A204.1 (cell line): Measurements from ENCODE around the gene GUCY1B1.
A peak's percentile ranks its signal among the peaks of the same experiment; 100 is the strongest.

Experiments used
- FAIRE-seq: peaks from 2 replicates; lab custom pipeline; 2012; peaks lifted over from hg19 to GRCh38; lab: Jason Lieb, UNC

GUCY1B1 gene

DNA sequence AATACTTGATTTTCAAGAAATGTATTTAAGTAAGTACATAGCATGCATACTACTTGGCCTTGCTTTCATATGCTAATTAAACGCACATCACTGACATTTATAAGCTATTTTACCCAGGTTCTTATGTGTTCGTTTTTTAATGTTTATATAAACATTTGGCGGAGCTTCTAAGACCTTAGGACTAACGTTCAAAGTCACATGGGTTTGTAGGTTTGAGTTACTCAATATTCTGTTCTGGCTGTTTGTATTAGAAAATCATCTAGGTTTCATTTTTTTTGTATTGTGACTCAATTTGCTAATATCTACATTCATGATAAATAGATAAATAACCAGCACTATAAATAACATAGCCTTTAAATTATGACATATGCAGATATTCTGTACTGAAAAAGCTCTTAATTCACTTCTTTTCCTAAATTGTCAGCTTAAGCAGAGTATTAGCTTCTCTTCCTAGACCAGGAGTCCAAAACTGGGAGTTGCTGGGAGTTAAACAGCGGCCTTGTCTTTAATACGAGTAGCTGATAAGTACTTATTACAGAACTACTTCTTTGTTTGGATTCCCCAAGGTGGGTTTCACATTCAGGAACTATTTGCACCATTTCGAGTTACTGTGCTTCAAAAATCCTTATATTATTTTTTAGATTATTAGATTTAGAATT lies 42.0 kb downstream of the GUCY1B1 start:
- no peak for FAIRE-seq

DNA sequence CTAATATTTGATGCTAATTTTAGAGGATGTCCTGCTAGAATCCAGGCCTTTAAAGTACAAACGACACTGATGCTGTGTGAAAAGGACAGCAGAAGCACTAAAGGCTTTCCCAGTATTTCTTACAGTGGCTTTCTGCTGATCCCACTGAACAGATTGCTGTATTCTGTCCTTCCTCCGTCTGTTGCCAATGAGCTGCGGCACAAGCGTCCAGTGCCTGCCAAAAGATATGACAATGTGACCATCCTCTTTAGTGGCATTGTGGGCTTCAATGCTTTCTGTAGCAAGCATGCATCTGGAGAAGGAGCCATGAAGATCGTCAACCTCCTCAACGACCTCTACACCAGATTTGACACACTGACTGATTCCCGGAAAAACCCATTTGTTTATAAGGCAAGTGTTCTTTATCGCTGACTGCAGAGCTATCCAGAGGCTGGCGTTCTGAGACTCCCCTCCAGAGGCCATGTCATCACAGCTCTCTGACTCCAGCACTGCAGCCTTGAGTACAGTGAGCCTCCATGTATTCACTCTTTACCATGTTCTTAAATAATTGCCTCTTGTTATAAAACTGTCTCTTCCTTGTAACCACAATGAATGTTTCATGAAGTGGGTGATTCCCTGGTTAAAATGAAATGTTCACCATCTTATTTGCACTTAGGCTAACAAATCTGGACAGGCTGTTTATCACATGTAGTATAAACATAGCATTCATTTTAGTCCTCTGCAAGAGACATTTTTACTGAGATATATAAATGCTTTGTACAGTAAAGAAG lies 43.6 kb downstream of the GUCY1B1 start:
- FAIRE-seq, result no peak

DNA sequence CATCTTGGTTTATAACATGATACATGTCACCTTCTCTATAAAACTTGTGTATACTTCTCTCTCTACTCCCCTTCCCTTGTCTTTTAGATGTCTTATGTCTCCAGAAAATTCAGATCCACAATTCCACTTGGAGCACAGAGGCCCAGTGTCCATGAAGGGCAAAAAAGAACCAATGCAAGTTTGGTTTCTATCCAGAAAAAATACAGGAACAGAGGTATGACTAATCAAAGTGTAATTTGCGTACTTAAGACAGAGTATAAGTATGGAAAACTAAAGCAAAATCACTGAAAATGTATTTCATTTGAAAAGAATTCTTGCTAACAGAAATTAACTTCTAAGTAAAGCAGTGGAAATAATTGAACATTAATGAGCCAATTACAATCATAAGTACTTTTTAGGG lies 46.2 kb downstream of the GUCY1B1 start:
- FAIRE-seq, result no peak

DNA sequence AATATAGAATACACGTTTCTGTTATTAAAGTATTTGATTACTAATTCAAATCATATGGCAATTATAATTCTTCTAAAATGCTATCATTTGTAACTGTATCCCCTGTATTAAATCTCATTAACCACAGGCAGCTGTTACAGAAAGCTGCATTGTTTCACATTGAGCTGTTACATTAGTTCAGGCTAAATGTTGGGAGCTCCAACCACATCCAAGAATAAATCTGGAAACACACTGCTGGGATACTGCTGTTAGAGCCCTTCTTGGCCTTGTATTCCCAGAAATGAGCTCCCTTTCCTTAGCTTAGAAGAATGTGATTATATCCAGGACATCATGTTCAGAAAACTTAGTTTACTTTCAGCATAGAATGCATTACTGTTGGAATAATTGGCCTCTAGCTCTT lies 48.2 kb downstream of the GUCY1B1 start:
- FAIRE-seq, result no peak

DNA sequence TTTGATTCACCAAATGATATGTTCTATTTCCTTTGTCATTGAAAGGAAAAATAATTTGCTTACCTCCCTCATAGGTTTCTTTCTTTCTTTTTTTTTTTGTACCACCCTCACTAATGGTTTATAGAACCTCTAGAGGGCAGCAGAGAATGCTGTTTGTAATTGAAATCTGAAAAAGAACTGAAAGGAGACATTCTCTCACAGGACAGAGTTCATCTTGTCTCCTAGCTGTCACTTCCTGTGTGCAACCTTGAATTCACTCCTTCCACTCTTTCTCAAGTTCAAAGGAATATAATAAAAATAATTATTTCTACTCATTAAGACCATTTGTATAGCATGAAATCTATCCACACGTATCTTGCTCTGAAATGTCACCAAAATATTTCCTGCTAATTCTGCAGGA lies 51.0 kb downstream of the GUCY1B1 start:
- FAIRE-seq, result peak; percentile 98

DNA sequence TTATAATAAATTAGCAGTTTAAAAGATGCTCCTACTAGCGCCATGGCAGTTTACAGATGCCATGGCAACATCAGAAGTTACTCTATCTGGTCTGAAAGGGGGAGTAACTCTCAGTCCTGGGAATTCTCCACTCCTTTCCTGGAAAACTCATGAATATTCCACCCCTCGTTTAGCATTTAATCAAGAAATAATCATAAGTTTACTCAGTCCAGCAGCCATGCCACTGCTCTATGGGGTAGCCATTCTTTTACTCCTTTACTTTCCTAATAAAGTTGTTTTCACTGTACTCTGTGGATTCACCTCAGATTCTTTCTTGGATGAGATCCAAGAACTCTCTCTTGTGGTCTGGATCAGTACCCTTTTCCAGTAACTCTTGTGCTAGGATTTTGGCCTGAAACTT lies 52.3 kb downstream of the GUCY1B1 start:
- FAIRE-seq, result no peak

DNA sequence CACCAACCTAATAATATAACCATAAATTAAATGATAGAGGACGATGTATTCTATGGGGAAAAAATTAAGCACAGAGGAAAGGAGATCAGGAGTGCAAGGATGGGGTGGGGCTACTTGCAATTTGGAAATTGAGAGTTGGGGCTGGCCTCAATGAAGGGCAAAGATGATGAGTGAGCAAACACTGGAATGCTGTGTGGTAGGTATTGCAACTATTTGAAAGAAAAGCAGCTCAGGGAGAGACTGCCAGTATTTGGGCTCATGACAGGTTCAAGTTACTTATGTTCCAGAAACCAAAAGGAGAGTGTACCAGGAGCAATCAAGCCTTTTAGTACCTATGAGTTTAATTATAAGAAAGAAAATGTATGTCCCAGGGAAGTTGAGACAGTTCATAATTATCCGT lies 59.8 kb downstream of the GUCY1B1 start:
- no peak for FAIRE-seq

DNA sequence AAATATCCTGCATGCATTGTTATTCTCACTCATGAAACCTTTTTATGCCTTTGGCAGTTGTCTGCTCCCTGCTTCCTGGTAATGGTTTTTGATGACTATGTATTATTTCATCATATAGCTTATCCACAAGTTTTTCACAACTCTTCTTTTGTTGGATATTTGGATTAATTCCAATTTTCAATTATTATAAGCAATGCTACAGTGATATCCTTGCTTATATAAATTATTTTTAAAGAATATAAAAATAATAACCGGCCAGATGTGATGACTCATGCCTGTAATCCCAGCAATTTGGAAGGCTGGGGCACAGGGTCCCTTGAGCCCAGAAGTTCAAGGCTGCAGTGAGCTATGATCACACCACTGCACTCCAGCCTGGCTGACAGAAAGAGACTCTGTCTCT lies 60.2 kb downstream of the GUCY1B1 start:
- no peak for FAIRE-seq

DNA sequence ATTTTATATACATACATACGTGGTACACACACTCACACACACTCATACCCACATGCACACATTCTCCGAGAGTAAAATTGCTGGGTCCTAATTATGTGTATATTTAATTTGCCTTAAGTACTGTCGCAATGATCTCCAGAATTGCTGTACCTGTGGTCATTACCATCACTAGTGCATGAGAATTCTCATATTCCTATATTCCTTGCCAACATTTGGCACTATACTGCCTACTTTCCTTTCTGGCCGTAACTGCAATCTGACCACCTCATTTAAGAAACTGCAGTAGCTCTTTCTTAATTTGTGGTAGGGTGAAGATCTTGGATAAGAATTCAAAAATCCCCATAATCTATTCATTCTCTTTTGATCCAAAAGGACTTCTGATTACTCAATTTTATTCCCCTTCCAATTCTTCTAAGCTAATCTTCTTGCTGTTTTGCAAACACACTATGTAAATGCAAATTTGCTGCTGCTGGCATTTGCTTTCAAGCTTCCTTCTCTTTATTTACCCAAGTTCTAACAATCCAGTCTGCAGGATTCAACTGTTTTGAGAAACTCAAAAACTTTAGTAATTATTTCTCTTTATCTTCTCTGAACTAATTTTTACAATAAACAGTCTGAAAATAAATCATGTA lies 62.2 kb downstream of the GUCY1B1 start:
- FAIRE-seq, result no peak

DNA sequence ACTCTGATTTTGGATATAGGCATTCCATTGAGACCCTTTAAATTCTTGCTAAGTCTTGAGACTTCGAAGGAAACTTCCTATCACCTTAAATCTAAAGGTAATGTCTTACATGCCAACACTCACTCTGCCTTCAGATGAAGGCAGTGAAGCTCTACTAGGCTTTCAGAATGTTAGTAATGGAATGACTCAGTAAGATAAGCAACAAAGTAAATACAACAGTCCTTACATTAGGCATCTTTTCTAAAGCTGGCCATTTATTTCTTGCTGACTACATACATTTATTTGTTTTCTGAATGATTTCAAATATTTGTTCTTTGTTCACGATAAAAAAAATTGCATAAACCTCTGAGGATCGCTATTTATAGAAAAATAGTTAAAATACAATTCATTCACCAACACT lies 63.8 kb downstream of the GUCY1B1 start:
- no peak for FAIRE-seq

DNA sequence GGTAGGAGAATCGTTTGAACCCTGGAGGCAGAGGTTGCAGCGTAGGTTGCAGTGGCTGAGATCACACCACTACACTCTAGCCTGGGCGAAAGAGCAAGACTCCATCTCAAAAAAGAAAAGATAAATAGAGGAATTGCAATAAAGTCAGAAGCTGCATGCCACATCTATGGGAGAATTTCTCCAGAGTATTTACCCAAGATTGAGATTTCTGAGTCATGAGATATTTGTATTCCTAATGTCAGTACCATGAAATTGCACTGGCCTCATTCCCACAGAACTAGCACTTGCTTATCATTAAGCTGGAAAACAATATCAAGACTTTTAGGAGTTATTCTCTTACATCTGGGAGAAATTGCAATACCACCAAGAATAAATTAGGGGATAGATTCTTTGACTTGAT lies 69.8 kb downstream of the GUCY1B1 start:
- no peak for FAIRE-seq

DNA sequence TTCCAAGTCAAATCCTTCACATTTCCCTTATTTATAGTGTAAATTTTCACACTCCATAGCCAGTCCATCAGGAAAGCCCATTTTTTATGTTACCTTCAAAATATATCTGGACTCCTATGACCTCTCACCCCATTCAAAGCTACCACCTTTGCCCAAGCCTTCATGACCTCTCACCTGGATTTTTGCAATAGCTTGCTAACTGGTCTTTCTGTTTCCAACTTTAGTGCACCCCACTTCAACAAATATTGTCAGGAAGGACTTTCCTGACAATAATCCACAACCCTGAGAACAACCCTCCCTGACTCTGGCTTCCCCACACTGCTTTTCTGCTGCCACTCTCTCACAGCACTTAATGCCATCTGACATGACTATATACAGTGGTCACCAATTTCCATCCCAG lies 73.8 kb downstream of the GUCY1B1 start:
- no peak for FAIRE-seq

DNA sequence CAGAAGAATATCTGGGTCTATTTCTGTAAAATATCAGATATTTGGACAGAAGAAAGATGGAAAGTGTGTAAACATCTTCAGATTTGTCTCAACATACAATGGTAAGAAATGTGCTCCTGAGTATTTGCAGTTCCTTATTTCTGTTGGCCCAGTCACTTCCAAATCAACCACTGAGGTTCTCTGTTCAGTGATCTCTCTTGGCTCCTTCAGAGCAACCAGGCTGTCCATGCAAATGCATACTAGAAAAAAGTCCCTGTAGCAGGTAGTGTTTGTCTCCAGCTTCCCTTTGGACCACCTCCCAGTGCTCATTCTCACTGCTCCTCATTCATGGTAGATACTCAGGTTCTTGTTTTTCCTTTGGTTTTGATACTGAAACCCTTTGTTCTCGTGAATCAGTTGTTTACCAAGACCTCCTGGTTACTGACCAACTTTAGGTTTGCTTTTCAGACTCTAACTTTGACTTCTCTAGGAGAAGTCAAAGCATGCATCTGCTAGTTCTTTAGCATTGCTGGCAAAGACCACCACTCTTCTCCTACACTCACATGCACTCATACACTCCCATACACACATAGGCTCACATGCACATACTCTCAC lies 78.5 kb downstream of the GUCY1B1 start:
- FAIRE-seq, result no peak

DNA sequence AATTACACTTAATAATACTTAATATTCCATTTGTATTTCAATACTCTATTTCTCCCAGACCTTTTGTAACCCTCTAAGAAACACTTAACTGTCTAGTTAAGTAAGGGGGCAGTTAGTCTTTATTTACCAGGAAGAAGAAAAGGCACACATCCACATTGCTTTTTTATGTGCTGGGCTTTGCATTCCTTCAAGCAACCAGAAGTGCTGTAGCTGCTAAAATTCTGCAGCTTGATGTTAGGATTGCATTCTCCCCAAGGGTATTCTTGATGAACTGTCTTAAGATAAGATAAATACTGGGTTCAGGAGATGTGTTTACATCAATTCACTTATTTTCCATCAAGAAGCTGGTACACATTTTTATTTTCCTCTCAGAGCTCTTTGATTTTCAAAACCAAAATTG lies 83.3 kb downstream of the GUCY1B1 start:
- no peak for FAIRE-seq

DNA sequence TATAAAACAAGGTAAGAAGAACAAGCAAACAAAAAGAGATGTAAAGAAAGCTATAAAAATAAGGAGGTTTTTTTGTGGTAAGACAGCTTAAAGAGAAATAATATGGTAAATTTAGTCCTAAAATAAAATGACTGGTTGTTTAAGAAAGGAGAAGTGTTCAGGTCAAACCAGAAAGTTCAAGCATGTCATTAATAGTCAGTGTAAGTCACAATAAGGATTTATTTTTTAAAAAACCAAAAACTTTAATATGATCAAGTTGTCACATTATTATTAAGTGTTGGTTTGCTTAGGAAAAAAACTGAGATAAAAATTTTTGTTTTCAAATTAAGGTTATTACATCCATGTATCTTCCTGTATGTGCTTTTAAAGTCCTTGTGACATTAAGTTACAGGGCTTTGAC lies 88.1 kb downstream of the GUCY1B1 start:
- FAIRE-seq, result peak; percentile 27

DNA sequence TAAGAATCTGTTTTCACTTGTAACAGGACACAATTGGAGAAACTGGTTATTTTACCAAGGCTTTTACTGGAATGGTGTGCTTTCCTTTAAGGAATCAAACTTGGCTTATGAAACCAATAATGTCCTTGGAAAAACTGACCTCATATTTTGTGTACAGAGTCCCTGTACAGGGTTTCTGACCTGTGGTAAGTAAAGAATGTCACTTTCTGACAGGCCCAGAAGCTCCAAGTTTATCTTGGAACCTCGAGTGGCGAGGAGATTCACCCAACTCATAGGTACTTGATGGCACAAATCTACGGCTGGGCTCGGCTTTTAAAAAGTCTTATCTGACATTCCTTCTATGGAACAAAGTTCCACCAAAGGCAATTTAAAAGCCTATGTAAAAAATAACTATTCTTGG lies 90.2 kb downstream of the GUCY1B1 start:
- no peak for FAIRE-seq

DNA sequence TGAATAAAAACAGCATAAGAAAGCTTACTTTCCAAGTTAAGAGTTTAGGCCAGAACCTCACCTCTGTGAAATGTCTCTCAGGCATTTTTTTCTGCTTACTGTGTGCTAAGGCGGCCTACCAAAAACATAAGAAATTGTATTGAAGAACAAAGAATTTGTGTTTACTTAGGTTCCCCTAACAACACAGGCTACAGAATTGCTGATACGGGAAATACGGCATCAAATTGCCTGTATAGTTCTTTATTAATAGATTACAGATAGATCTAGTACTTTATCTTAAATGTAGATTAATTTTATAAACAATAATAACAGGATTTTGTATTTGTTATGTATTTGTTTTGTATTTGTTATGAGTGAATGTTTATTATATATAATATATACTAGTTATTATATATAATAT lies 94.4 kb downstream of the GUCY1B1 start:
- peak; percentile 90 for FAIRE-seq

DNA sequence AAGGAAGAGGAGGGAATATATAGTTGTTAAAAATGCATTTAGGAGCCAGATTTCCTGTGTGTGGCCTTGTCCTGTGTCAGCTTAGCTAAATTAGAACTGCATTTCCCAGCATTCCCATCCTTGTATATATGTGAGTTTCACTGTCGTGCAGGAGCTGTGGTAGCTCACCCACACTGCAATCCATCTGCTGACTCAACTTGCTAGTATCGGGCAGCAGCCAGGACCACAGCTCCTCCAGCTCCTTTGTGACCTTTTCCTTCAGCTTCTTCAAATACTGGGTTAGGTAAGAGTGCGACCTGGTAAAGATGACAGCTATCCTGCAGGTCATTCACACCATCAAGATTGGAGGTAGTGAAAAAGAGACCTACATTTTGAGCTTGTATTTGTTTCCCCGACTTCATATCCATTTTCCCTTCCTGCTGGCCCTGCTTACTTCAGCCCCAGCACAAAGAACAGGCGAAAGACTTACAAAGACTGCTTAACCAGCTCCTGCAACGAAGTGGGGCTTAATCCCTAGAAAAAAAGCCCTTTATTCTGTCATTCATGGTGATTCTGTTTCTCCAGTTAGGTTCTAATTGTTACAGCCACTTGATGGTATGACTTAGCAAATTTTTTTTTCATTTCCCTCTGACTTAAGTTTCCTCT lies 95.9 kb downstream of the GUCY1B1 start:
- FAIRE-seq, result no peak

DNA sequence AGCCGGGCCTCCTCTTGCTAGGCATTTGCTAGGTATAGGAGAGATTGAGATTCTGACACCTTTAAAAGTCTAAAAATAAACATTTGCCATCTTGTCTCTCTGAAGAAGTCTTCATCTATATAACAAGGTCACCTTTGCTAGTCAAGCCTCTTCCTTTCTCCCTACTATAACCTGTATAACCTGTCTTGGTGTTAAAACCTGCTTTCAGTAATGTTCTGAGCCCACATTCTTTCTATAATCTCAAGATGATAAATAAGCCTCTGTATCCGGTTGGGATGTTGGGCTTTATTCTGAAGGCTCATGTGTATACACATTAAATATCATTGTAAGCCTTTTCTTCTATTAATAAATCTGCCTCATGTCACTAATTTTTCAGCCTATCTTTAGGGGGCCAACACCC lies 97.1 kb downstream of the GUCY1B1 start:
- FAIRE-seq, result no peak
